NB4 (cell line): ENCODE data around the gene LRGUK.

ENCODE experiments used
- CTCF ChIP-seq: IDR thresholded peaks from one replicate; pipeline ENCODE4 v1.5.1; 2012; ENCODE audit warnings: low read depth, low read length
- MAX ChIP-seq: IDR thresholded peaks from 2 replicates; pipeline ENCODE4 v1.6.1; 2011; ENCODE audit warnings: low read depth, low read length
- MYC ChIP-seq: IDR thresholded peaks from 2 replicates; pipeline ENCODE4 v1.6.1; 2011; ENCODE audit warnings: low read depth, low read length
- POLR2A ChIP-seq: IDR thresholded peaks from 2 replicates; pipeline ENCODE4 v1.6.1; 2011; ENCODE audit warnings: mild to moderate bottlenecking; ENCODE audit not compliant: insufficient read length; ENCODE audit errors: extremely low read depth

- TF ChIP-seq POLR2A (no peak), CTCF (no peak), MAX (no peak), MYC (no peak)
Measured at GRCh38 chr7:134298902-134299683, 172.0 kb downstream of the LRGUK start.
